NCI-H2196 treated with DMSO at 0.1 percent for 48 hours (cell line): ENCODE measurements around the gene RBKS.
"Not testable (repeated sequence)": the region's sequence is repeated elsewhere in the genome, so short reads cannot be mapped to it uniquely, and the experiment has no call there.

Experiments used
- DNase-seq: peaks from one replicate; lab custom pipeline; 2025; ENCODE audit not compliant: unreplicated experiment; lab: John Stamatoyannopoulos, UW

RBKS gene

GRCh38 chr2:27906074-27906473 lies 15.9 kb upstream of the RBKS start:
- DNase-seq = no peak

- DNase-seq = no peak
Observed at GRCh38 chr2:27904405-27904665, 14.1 kb upstream of the RBKS start.

DNA sequence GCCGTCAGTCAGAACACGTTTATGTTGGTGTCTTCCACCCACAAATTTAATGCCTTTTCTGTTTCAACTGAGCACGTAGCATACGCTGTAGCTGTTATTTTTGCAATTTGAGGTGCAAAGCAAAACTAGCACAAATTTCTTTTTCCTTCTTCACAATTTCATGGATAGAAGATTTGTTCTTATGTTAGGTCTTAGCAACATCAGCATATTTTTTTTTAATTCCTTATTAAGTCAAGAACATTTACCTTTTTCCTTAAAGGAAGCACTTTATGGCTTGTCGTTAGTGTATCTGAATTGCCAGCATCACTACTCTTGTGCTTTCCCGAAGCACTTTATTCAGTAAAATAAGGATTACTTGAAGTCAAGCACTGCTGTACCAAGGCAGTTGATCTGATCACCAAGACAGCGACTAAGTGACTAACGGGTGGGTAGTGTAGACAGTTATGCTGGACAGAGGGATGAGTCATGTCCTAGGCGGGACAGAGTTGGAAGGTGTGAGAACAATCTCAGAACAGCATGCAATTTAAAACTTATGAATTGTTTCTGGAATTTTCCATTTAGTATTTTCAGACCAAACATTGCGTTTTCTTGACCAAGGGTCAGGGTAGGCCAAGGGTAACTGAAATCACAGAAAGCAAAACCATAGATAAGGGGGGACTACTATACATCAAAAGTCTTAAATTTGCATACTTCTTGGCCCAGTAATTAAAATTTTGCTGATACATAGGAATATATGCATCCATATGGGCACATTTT lies 13.6 kb upstream of the RBKS start:
- no peak for DNase-seq

DNA sequence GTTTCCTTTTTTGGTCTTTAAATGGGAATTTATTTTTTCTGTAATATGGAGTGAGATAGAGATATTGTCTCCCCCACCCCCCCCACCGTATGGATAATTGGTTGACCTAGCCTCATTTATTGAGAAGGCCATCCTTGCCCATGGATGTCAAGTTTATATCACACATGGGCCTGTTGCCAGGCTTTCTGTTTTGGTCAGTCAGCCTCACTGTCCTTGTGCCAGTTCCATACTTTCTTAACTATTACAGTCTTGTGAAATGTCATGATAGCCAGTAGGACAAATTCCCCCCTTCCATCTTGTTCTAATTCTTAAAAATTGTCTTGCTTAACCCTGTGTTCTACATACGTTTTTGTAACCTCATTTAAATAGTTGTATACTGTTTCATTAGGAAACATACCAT lies 12.8 kb upstream of the RBKS start:
- DNase-seq = no peak

DNA sequence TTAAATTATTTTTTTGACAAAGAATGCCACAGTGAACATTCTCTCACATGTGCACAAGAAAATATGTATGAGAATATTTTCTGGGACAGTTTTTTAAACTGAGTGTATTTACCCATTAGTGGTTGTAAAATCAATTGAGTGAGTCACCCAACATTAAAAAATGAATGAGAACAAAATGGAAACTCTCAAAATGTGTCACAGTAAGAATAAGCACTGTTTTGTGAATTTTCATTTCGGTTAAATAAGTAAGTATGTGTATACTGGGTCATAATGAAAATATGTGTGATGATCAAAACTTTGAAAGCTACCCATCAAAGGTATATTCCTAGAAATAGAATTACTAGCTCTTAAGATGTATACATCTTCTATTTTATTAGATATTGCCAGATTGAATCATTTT lies 11.9 kb upstream of the RBKS start:
- no peak for DNase-seq

- DNase-seq = no peak
Observed at GRCh38 chr2:27901234-27901633, 11.0 kb upstream of the RBKS start.

DNA sequence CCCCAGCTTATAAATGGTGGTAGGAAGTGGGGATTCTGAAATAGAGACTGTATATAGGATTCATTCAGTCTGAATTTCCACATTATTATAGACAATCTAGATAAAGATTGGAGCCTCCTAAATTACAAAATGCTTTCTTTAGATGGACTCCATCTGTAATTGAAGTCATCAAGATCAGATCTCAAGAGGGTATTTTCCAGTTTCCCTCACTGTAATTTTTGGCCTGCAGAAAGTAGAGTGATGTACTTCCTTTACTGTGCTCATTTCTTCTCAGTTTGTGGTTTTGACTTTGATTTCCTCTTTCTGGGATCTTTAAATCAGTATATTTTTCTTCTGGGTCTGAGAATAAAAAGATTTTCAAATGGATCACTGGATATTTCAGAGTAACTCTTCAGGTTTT lies 7.5 kb upstream of the RBKS start:
- DNase-seq = no peak

DNA sequence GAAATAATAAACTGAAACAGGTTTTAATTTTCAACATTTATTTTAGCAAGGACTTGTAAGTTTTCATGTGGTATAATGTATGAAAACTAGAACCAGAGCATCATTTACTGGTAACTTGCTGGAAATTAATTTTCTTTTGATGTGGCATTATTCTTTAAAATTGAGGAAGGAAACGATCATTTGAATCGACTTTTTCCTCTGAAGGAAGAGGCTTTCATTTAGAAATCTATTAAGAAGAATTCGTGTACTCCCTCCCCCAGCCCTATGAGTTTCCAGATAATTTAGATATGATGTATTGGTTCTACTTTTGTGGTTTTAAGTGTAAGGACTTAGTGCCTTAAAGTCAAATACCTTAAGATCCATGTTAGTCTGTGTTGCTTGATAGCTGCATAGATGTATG lies 2.8 kb upstream of the RBKS start:
- DNase-seq = no peak

GRCh38 chr2:27891673-27892105 lies 1.5 kb upstream of the RBKS start:
- DNase-seq = no peak

DNA sequence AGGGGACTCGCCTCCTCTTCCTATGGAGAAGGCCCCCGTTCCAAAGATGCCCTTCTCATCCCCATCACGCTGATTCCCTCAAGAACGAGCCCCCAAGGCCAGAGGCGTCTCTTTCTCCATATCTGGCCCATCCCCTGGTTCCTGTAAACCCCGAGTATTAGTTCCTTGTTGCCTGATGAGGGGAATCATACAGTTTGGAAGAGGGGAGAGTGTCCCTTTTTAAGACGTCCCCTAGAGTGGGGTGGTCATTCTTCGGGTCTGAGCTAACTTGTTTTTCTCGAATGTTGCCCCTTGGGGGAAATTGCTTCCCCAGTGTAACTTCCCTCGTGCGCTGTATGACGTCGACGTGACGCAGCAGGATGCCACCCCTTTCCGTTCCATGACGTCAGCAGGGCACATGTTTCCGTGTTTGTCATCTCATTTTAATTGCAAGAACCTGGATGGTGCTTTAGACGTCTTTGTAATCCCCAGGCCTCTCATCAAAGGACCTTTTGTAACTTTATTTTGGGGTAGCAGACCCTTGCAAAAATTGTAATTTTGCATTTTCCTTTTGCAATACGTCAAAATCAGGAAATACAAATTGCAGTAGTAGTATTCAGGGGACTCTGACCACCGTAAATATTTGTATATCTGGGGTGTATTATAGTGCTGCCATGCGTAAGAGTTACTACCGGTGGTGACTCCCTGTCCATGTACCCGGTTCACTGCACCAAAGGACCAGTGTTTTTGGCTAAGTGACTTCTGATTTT lies 911 bp upstream of the RBKS start:
- peak; percentile 17 for DNase-seq

DNA sequence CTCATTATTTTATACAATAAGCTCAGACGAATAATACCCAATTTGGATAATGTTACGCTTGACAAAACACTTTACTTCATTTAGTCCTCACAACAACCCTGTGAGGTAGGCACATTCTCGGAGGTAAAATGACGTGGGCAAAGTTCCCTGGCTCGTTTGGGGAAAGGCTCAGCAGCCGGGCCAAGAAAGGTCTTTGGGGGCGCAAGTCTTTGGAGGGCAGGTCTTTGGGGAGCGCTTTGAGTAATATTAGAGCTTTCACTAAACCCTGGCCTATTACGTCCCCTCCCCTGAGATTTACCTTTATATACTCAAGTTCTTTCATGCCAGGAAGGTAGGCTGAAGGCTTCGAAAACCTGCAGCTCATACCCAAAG lies 427 bp downstream of the RBKS start:
- DNase-seq = no peak

DNA sequence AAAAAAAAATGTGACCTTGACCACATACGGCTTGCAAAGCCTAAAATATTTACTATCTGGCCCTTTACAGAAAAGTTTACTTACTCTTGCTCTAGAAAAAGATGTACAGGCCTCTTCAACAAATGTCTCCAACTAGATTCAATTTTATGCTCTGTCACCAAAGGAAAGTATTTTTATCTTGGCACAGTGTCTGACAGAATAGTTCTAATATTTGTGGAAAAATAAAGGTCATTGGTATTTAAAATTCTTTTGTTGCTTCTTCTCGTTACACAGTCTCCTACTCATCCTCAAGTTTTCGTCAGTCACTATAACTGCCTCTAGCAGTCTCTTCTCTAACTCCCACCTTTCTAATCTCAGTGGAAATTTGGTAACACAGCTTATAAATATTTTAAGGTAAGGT lies 1.4 kb downstream of the RBKS start:
- no peak for DNase-seq

DNA sequence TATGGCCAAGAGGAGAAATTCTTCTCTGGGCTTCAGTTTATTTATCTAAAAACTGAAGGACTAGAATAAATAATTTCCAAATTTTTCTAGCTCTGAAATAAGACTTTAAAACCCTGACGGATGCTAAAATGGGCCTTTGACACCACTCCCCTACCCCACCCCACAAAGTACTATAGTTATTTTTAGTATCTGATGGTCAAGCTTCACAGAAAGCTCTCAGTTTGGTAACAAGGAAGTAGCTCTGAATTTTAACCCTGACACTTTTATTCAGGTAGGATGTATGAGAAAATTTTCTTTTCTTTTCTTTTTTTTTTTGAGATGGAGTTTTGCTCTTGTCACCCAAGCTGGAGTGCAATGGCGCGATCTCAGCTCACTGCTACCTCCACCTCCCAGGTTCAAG lies 2.4 kb downstream of the RBKS start:
- no peak for DNase-seq

GRCh38 chr2:27887111-27887510 lies 3.1 kb downstream of the RBKS start:
- DNase-seq = no peak

- no peak for DNase-seq
Observed at GRCh38 chr2:27886322-27886721, 3.9 kb downstream of the RBKS start.

GRCh38 chr2:27885661-27886060 lies 4.5 kb downstream of the RBKS start:
- no peak for DNase-seq

GRCh38 chr2:27885234-27885633 lies 5.0 kb downstream of the RBKS start:
- DNase-seq = no peak

DNA sequence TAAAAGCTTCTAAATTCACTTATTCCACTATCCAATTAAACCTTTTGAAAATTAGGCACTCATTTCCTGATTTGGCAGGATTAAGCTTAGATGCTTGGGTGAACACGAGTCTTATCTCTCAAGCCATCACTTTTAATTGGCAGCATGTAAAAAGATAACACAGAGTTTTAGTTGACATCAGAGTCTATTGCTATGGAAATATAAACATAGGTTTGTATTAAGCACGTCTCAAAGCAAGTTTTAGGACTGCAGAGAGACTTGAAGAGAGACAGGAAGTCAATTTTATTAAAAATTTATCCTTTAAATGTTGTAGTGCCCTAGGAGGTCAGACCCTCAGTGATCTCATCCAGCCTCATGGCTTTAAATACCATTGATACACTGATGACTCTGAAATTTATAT lies 5.6 kb downstream of the RBKS start:
- peak; percentile 18 for DNase-seq

DNA sequence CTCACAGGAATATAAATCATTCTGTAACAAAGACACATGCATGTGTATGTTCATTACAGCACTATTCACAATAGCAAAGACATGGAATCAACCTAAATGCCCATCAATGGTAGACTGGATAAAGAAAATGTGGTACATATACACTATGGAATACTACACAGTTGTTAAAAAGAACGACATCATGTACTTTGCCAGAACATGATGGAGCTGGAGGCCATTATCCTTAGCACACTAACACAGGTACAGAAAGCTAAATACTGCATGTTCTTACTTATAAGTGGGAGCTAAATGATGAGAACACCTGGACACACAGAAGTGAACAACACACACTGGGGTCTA lies 7.6 kb downstream of the RBKS start:
- not testable (repeated sequence) for DNase-seq

- not testable (repeated sequence) for DNase-seq
Observed at GRCh38 chr2:27881815-27882583, 8.2 kb downstream of the RBKS start.

DNA sequence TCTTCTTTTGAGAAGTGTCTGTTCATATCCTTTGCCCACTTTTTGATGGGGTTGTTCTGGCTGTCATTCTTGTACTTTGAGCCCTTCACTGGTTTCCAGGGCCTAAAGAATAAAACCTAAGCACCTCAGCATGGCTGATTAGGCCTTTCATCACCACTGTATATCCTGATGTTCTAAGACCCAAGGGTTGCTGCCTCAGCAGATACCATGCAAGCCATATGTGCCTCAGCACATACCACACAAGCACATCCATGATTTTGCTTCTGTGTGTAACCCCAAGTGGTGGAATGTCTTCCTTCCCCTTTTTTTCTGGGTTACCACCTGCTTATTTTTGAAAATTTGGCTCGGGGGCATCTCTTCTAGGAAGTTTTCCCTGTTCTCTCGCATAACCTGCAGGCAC lies 11.4 kb downstream of the RBKS start:
- no peak for DNase-seq
